Parathyroid adenoma (tissue), 2 donors: ENCODE results near the gene ST3GAL4.
"Not testable (repeated sequence)": the region's sequence is repeated elsewhere in the genome, so short reads cannot be mapped to it uniquely, and the experiment has no call there.

ENCODE experiments used
- H2AFZ ChIP-seq: fragments of 300-600 bp; sonication (generic); one replicate; pipeline ENCODE4 v1.7.0; 2017; ENCODE audit warnings: antibody characterized with exemption, mild to moderate bottlenecking
- H3K27ac ChIP-seq: fragments of 300-600 bp; sonication (generic); one replicate; pipeline ENCODE4 v1.7.0; 2017
- H3K27me3 ChIP-seq: fragments of 300-600 bp; sonication (generic); one replicate; pipeline ENCODE4 v1.7.0; 2017; ENCODE audit warnings: low read length; ENCODE audit not compliant: control insufficient read depth, insufficient read depth
- H3K36me3 ChIP-seq: fragments of 300-600 bp; sonication (generic); one replicate; pipeline ENCODE4 v1.7.0; 2017; ENCODE audit warnings: low read length; ENCODE audit not compliant: control insufficient read depth, insufficient read depth
- H3K4me1 ChIP-seq: fragments of 300-600 bp; sonication (generic); one replicate; pipeline ENCODE4 v1.7.0; 2017; ENCODE audit warnings: control low read depth
- H3K4me2 ChIP-seq: fragments of 300-600 bp; sonication (generic); one replicate; pipeline ENCODE4 v1.7.0; 2017; ENCODE audit warnings: low read length
- H3K4me3 ChIP-seq: fragments of 300-600 bp; sonication (generic); one replicate; pipeline ENCODE4 v1.7.0; 2017; ENCODE audit warnings: low read depth, low read length
- H3K79me2 ChIP-seq: fragments of 300-600 bp; sonication (generic); one replicate; pipeline ENCODE4 v1.7.0; 2017; ENCODE audit warnings: control low read depth
- H3K9ac ChIP-seq: fragments of 300-600 bp; sonication (generic); one replicate; pipeline ENCODE4 v1.7.0; 2017; ENCODE audit warnings: mild to moderate bottlenecking
- H3K9me3 ChIP-seq: fragments of 300-600 bp; sonication (generic); one replicate; pipeline ENCODE4 v1.7.0; 2017; ENCODE audit warnings: low read length; ENCODE audit not compliant: control insufficient read depth
- TF ChIP-seq, protein P1 (sequence below): fragments of 300-600 bp; sonication (generic); IDR thresholded peaks from one replicate; pipeline ENCODE4 v1.7.0; 2017; ENCODE audit warnings: antibody characterized with exemption, mild to moderate bottlenecking
- donor health status: primary hyperparathyroidism.

The ST3GAL4 gene

GRCh38 chr11:126366064-126366822, 10.8 kb downstream of the ST3GAL4 start:
- Histone ChIP-seq H3K36me3 (no peaks in the 10 kb centered on the region), H3K4me1 (no peaks in the 10 kb centered on the region), H3K27ac (no peak overlapping the region), H3K27me3 (no peaks in the 10 kb centered on the region), H3K4me3 (no peak overlapping the region), H3K9me3 (no peaks in the 10 kb centered on the region), H3K9ac (no peak overlapping the region), H3K79me2 (no peaks in the 10 kb centered on the region), H2AFZ (no peak overlapping the region), H3K4me2 (no peak overlapping the region)
- TF ChIP-seq, protein P1, sequence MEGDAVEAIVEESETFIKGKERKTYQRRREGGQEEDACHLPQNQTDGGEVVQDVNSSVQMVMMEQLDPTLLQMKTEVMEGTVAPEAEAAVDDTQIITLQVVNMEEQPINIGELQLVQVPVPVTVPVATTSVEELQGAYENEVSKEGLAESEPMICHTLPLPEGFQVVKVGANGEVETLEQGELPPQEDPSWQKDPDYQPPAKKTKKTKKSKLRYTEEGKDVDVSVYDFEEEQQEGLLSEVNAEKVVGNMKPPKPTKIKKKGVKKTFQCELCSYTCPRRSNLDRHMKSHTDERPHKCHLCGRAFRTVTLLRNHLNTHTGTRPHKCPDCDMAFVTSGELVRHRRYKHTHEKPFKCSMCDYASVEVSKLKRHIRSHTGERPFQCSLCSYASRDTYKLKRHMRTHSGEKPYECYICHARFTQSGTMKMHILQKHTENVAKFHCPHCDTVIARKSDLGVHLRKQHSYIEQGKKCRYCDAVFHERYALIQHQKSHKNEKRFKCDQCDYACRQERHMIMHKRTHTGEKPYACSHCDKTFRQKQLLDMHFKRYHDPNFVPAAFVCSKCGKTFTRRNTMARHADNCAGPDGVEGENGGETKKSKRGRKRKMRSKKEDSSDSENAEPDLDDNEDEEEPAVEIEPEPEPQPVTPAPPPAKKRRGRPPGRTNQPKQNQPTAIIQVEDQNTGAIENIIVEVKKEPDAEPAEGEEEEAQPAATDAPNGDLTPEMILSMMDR: no peak

DNA sequence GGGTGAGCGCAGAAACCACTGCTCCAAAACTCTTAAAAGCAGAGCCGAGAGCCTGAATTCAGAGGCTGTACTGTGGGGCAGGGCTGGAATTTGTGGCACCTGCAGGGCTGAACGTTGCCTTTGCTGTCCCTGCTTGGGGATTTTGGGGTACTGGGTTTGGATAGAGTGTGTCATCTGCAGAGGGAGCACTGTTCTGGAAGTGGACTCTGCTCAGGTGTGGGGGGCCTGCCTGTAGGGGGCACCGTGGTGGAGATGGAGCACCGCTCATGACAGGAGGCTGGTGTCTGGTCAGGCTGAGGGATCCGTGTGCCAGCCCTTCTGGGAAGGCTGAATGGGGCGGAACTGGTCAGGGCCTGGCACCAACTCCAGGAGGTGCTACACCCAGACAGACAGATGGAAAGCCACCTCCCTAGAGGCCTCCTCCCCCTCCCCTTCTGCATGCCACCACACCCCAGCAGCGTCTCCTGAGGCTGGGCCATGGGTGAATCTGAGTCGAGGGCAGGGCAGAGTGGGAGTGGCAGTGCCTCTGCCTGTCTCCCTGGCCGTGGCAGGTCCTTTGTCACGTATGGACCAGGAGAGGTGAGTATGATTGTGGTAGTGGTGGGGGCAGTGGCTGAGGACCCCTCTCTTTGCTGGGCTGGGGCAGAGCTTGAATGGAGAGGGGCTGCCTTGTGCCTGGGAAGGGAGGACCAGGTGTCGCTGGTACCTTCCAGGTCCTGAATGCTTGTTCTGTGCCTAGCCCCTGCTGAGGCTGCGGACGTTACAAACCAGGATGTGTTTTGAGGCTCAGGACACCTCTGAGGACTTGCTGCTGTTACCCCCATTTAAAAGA, 11.6 kb downstream of the ST3GAL4 start:
- H3K4me2 ChIP-seq, H3K4me3 ChIP-seq, H3K9me3 ChIP-seq, H2AFZ ChIP-seq, H3K36me3 ChIP-seq, H3K27me3 ChIP-seq, H3K4me1 ChIP-seq, H3K9ac ChIP-seq, H3K79me2 ChIP-seq, H3K27ac ChIP-seq: not testable (repeated sequence)

DNA sequence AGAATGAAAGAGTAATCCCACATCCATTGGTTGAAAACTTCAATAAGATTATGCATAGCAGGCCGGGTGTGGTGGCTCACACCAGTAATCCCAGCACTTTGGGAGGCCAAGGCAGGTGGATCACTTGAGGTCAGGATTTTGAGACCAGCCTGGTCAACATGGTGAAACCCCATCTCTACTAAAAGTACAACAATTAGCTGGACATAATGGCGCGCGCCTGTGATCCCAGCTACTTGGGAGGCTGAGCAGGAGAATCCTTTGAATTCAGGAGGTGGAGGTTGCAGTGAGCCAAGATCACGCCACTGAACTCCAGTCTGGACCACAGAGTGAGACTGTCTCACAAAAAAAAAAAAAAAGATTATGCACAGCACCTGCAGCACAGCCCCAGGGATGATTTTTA, 12.3 kb downstream of the ST3GAL4 start:
- H3K4me1 ChIP-seq, H3K79me2 ChIP-seq, H3K27me3 ChIP-seq, H3K4me2 ChIP-seq, H2AFZ ChIP-seq, H3K9ac ChIP-seq, H3K9me3 ChIP-seq, H3K4me3 ChIP-seq, H3K36me3 ChIP-seq, H3K27ac ChIP-seq: not testable (repeated sequence)

GRCh38 chr11:126368336-126369119, 13.0 kb downstream of the ST3GAL4 start:
- not testable (repeated sequence) for H3K79me2 ChIP-seq, H3K4me2 ChIP-seq, H3K4me1 ChIP-seq, H3K9me3 ChIP-seq, H2AFZ ChIP-seq, H3K9ac ChIP-seq, H3K27ac ChIP-seq, H3K27me3 ChIP-seq, H3K4me3 ChIP-seq, H3K36me3 ChIP-seq

- Histone ChIP-seq H3K9me3 (no peaks in the 10 kb centered on the region), H2AFZ (no peak overlapping the region), H3K27ac (no peak overlapping the region), H3K4me1 (no peaks in the 10 kb centered on the region), H3K79me2 (no peaks in the 10 kb centered on the region), H3K4me3 (no peak overlapping the region), H3K4me2 (no peak overlapping the region), H3K9ac (no peak overlapping the region), H3K27me3 (no peaks in the 10 kb centered on the region), H3K36me3 (no peaks in the 10 kb centered on the region)
- TF ChIP-seq, protein P1: no peak
These were observed 14.5 kb downstream of the ST3GAL4 start for GRCh38 chr11:126370016-126370415.

DNA sequence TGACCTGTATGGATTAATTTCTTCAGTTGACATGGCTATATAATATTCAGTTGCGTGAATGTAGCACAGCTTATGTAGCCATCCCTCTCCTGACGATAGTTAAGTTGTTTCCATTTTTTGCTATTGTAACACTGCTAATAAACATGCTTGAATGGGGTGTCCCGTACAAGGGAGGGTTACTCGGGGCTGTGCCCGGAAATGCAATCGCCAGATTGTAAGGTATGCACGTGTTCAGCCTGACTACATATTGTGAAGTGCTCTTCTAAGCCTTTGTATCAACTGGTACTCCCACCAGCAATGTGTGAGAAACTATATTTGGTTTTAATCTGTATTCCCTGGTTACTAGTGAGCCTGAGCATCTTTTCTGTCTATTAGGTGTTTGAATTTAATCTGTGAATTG, 16.1 kb downstream of the ST3GAL4 start:
- Histone ChIP-seq H3K27ac (no peak overlapping the region), H3K4me1 (no peaks in the 10 kb centered on the region), H3K9ac (no peak overlapping the region), H3K27me3 (no peaks in the 10 kb centered on the region), H3K9me3 (no peaks in the 10 kb centered on the region), H3K4me2 (no peak overlapping the region), H3K36me3 (no peaks in the 10 kb centered on the region), H3K4me3 (no peak overlapping the region), H2AFZ (no peak overlapping the region), H3K79me2 (no peaks in the 10 kb centered on the region)
- TF ChIP-seq, protein P1: no peak

GRCh38 chr11:126373389-126374066, 18.0 kb downstream of the ST3GAL4 start:
- H3K9ac ChIP-seq, H3K27ac ChIP-seq, H3K9me3 ChIP-seq, H3K79me2 ChIP-seq, H3K4me3 ChIP-seq, H2AFZ ChIP-seq, H3K36me3 ChIP-seq, H3K27me3 ChIP-seq, H3K4me2 ChIP-seq, H3K4me1 ChIP-seq: not testable (repeated sequence)
